Stimulated activated CD4-positive, alpha-beta T cell treated with anti-CD3 and anti-CD28 coated beads, TNF-alpha, amount 100 ng/mL, for 24 hours (primary cell): ENCODE data around the gene SP2.

Experiments used
- DNase-seq, 3 experiments: peaks; one replicate each; pipeline ENCODE4 v3.0.0-alpha.2; 2020; ENCODE audit warnings: low read depth in 3 of 3

The SP2 gene

DNA sequence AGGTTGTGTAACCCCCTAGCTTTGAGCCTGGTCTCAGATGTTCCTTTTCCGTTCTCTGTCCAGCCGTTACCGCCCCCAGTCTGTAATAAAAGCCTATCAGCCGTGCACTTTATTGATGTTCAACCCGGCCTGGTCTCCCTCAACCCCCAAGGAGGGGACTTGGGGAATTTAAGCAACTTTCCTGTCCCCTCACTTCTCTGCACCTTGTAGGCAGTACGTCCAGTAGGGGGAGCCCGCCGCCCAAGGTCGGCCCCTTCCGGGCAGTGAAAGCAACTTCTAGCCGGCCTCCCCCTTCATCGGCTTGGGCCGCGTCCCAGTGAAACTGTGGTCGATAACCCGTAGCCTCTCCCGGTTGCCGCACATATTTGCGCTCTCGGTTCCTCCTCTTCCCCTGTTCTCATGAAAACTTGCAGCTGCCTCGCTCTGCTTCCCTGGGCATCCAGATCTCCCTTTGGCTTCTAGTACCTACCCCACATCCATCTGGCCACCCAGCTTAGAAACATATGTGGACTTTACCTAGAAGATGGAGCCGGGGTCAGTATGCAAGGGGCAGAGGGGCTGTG is 53.2 kb downstream of the SP2 start:
- DNase-seq, result peak; percentile 55 to 83 (median 60)

DNA sequence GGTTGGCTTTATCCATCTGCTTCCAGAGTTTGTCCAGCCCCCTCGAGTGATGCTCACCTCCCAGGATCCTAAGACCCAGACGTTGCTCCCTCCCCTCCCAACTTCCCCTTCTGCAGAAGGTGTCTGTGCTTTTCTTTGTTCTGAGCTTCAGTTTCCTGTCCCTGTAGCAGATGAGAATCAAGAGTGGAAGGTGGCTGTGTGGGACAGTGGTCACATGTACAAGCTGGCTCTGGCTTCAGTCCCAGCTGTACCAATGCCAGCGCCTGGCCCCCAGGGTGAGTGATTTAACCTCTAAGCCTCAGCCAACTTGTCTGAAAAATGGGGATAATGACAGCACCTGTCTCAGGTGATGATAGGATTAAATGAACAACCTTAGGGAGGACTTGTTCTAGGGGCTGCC is 53.9 kb downstream of the SP2 start:
- DNase-seq, result no peak

- no peak for DNase-seq
Measured at GRCh38 chr17:47950448-47950847, 54.4 kb downstream of the SP2 start.

DNA sequence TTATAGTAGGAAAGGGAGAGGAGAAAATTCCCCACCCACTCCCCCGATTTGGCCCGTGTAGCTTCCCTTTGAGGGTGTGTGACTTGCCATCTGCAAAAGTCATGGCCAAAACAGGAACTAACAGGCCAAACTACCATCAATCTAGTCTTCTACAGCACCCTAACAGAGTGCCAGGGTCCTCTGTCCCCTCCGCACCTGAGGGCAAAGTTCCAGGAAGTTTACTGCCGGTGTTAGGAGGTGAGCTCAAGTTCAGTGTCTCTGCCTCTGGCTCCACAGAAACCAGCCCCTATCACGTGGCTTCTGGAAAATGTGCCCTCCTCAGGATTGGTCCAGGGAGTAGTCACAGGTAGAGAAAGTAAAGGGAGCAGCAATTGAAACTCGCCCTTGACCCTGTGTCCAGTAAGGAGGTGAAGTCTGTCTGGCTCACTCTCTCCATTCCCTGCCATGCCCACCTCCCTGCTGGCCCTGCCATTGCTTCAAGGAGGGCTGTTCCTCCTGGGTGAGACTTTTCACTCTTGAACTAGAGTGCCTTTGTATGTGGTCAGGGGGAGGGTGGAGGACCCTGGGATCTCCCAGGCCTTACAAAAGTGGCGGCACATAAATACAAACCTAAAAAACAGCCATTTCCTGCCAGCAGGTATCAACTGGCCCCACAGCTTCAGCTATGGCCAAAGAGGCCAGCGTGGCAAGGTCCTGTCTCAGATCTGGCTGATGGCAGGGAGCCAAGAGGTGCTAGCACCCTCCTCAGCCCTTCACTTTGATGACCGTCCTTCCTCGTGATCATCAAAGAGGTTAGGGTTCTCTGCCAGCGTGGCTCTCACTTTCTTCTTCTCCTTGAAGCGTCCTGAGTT is 56.4 kb downstream of the SP2 start:
- DNase-seq, result no peak

- DNase-seq, result no peak
Measured at GRCh38 chr17:47953909-47954308, 57.9 kb downstream of the SP2 start.

- DNase-seq, result no peak
Measured at GRCh38 chr17:47955497-47956461, 59.7 kb downstream of the SP2 start.

- DNase-seq, result no peak
Measured at GRCh38 chr17:47956791-47957590, 61.0 kb downstream of the SP2 start.

DNA sequence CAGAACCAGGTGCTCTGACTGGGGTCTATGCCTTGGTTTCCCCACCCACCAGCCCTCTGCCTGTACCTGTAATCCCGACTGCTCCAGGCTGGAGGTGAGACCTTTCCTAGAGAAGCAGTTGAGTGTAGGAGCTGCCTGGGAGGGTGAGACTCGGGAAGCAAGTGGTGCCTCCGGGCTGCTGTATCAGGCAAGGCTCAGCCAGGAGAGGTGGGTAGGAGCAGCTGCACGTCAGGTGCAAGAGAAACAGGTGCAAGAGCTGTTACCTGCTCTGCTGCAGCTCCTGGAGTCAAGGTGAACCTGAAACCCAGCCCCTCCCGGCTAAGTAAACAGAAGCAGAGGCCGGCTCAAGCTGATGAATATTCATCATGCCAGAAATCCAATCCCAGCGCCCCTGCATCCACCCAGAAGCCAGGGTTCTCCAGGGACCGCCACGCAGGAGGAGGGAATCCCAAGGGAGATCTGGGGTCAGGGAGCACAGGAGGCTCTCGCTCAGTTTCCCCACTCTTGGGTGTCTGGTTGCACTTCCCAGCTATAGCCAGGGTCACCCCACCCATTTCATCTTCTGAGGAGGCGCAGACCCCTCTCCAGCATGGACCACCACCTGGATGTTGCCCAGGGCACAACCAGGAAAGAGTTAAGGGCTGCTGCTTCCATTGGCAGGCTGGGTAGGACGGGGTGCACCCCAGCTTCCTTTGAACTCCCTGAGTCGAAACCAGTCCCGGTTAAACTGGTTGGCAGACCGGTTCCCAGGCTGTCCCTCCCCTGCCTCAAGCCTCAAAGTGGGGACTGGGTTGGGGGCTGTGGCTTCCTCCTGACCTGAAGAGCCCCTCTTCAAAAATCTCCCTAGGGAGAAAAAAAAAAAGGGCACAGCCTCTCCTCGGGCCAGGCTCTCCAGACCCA is 61.8 kb downstream of the SP2 start, which contains the start of gene PRR15L:
Gene PRR15L (minus strand): TSS at position 293 of the 900 bp plus-strand sequence. CDS start 4,649 bp downstream, outside the sequence.
- no peak for DNase-seq

GRCh38 chr17:47959825-47960655 is 64.0 kb downstream of the SP2 start:
- no peak for DNase-seq

DNA sequence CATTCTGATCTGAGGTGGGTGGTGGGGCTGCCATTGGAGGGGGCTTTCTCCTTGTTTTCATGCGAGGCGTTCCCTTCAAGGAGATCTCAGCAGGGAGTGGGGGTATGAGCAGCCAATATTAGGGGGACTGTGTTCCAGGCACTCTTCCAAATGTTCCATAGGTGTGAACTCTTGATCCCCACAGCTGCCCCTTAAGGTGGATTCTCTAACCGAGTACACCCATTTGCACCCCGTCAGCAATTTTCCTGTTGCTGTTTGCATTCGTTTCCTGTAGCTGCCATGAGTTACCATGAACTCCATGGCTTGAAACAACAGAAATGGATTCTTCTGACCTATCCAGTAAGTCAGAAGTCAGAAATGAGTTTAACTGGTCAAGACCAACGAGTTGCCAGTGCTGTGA is 65.4 kb downstream of the SP2 start:
- DNase-seq, result no peak

GRCh38 chr17:47962901-47963300 is 66.9 kb downstream of the SP2 start:
- no peak for DNase-seq

DNA sequence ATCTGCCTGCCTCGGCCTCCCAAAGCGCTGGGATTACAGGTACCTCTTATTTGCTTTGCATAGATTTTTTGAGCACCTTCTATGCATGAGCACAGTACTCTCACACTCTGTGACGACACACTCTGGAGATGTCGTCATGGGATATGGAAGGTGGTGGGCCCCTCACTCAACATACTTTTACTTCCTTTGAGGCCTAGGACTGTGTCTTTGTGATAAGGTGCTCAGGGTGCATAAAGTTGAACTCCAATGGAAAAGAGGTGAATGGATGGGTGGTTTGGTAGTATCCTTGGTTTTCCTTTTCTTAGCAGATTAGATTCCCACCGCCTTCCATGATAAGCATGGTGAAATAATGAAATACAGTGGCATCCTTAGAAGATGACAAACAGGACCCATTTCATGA is 68.8 kb downstream of the SP2 start:
- no peak for DNase-seq

GRCh38 chr17:47966079-47966519 is 70.1 kb downstream of the SP2 start:
- DNase-seq, result no peak

GRCh38 chr17:47967607-47968252 is 71.7 kb downstream of the SP2 start:
- no peak for DNase-seq

GRCh38 chr17:47968836-47969235 is 72.8 kb downstream of the SP2 start:
- DNase-seq, result no peak

DNA sequence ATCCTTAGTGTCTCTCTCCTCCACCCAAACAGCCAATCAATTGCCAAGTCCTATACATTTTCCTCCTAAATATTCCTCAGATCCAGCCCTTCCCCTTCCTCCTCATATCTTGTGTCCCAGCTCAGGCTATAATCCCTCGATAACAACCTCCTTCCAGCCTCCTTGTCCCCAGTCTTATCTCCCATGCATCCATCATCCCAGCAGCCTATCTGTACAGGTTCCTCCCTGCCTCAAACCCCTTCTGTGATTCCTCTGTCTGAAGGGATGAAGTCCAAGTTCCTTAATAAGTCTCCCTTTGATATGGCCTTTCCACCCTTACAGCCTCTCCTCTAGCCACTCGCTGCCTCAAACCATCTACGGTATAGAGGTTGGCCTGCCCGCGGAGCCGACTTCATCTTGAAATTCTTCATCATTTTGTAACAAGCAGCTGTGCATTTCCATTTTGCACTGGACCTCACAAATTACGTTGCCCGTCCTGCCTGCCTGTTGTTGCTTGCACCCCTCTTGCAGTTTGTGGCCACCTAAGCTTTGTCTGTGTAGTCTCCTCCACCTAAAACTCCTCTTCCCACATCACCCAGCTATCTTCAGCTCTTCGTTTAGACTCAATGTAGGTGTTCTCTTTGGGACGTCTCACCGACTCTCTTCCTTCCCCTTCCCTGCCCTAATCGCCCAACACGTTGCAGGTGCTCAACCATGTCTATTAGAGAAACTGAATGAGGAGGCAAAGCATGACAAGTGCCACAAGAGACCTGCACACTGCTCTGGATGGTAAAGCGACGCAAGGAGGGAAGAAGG is 74.1 kb downstream of the SP2 start:
- no peak for DNase-seq

DNA sequence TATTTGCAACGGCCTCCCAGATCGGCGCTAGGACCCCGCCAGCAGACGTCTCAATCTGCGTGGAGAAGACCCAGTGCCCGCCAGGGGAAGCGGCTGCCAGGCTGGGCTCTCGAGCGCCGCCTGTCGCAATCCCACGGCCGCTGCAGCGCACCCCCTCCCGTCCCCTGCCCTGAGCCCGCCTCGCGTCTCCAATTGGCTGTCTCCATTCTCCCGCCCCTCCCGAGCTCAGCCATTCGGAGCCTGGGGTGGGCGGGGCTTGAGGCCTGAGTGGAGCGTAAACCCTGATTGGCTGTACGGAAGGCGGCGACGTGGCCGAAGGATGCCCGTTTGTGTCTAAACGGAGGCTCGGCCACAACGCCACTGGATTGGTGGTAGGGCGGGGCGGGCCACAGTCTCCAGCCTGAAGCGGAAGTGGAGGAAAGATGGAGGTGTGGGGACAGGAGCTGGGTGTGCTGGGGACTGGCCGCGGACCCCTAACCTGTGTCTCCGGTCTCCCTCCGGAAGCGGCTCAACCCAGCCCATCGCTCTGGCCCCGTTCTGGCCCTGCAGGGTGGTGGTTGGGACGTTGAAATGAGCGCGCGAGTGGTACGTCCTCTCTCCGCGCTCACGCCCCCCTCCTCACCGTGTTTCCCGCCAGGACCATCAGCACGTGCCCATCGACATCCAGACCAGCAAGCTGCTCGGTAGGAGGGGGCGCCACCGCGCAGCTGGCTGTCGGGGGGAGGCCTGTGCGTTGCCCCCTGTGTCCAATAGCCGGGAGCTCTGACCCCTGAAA is 74.9 kb downstream of the SP2 start, which contains the start of gene CDK5RAP3:
Gene CDK5RAP3 (plus strand): TSS at position 389 of the 775 bp plus-strand sequence. CDS start 34 bp downstream, at position 423.
- peak; percentile 98 to 100 (median 99) for DNase-seq
